ENCODE results near the gene BROX. TPM values are rescaled to one million over a fixed set of nuclear protein-coding genes. Genes with fewer than 3 reads are reported as not detected.

Gene BROX
- total RNA-seq, 1 donor from 2014 or later: 74.7 TPM

GRCh38 chr1:222716393-222716792 is 4.0 kb downstream of the BROX start:
- Histone ChIP-seq H3K9ac (no peak overlapping the region), H3K9me3 (ENCODE audit: low read depth) (no peaks in the 10 kb centered on the region), H3K27me3 (no peaks in the 10 kb centered on the region), H3K4me2 (no peak overlapping the region), H3K27ac (no peak overlapping the region), H2AFZ (replicated peaks) (no peak overlapping the region), H3K36me3 (peaks cover 25% of the 10 kb centered on the region), H3K79me2 (ENCODE audit: low read depth) (peaks cover 23% of the 10 kb centered on the region), H3K4me1 (no peaks in the 10 kb centered on the region), H3F3A (ENCODE audit: low read depth) (peaks cover 12% of the 10 kb centered on the region), H3K4me3 (no peak overlapping the region), H4K20me1 (ENCODE audit: low read depth) (no peaks in the 10 kb centered on the region)
- H3K27me3 Mint-ChIP-seq (ENCODE audit: insufficient read depth, low read depth): peaks cover 3% of the 10 kb centered on the region
- peaks cover 4% of the 10 kb centered on the region for H3K36me3 Mint-ChIP-seq
- DNase-seq (ENCODE audit: low spot score): no peak
- no peak overlapping the region for H3K27ac Mint-ChIP-seq
- TF ChIP-seq CTCF (IDR thresholded peaks at IDR 0.05) (no peak), EZH2phosphoT487 (IDR thresholded peaks at IDR 0.05) (no peak), EZH2 (IDR thresholded peaks at IDR 0.05) (no peak)
- H3K4me1 Mint-ChIP-seq: peaks cover 8% of the 10 kb centered on the region
- no peak overlapping the region for H3K4me3 Mint-ChIP-seq
- H3K9me3 Mint-ChIP-seq: no peaks in the 10 kb centered on the region

- Histone ChIP-seq H3K4me1 (no peaks in the 10 kb centered on the region), H2AFZ (replicated peaks) (no peak overlapping the region), H3K27ac (no peak overlapping the region), H3K9ac (no peak overlapping the region), H3K36me3 (peaks cover 24% of the 10 kb centered on the region), H3F3A (ENCODE audit: low read depth) (no peaks in the 10 kb centered on the region), H3K27me3 (no peaks in the 10 kb centered on the region), H3K79me2 (ENCODE audit: low read depth) (no peaks in the 10 kb centered on the region), H3K4me2 (no peak overlapping the region), H3K9me3 (ENCODE audit: low read depth) (no peaks in the 10 kb centered on the region), H3K4me3 (no peak overlapping the region), H4K20me1 (ENCODE audit: low read depth) (no peaks in the 10 kb centered on the region)
- Mint-ChIP-seq H3K4me1 (no peaks in the 10 kb centered on the region), H3K27me3 (ENCODE audit: insufficient read depth, low read depth) (no peaks in the 10 kb centered on the region), H3K9me3 (no peaks in the 10 kb centered on the region), H3K27ac (no peak overlapping the region), H3K4me3 (no peak overlapping the region), H3K36me3 (peaks cover 9% of the 10 kb centered on the region)
- TF ChIP-seq CTCF (IDR thresholded peaks at IDR 0.05) (no peak), EZH2phosphoT487 (IDR thresholded peaks at IDR 0.05) (no peak), EZH2 (IDR thresholded peaks at IDR 0.05) (no peak)
- no peak for DNase-seq (ENCODE audit: low spot score)
Measured at GRCh38 chr1:222728746-222729145, 16.4 kb downstream of the BROX start.

- no peak overlapping the region for H3K4me3 Mint-ChIP-seq
Measured at GRCh38 chr1:222730866-222731265, 18.5 kb downstream of the BROX start.

More at GRCh38 chr1:222730866-222731265, 18.5 kb downstream of the BROX start:
- Histone ChIP-seq H3K9me3 (ENCODE audit: low read depth) (no peaks in the 10 kb centered on the region), H3F3A (ENCODE audit: low read depth) (peaks cover 8% of the 10 kb centered on the region), H2AFZ (replicated peaks) (no peak overlapping the region), H4K20me1 (ENCODE audit: low read depth) (peaks cover under 1% of the 10 kb centered on the region), H3K79me2 (ENCODE audit: low read depth) (no peaks in the 10 kb centered on the region), H3K4me1 (peaks cover 8% of the 10 kb centered on the region), H3K36me3 (peaks cover 29% of the 10 kb centered on the region), H3K27me3 (no peaks in the 10 kb centered on the region), H3K4me3 (no peak overlapping the region), H3K4me2 (no peak overlapping the region), H3K27ac (no peak overlapping the region), H3K9ac (no peak overlapping the region)
- no peak for DNase-seq (ENCODE audit: low spot score)
- H3K27ac Mint-ChIP-seq: no peak overlapping the region
- H3K4me1 Mint-ChIP-seq: peaks cover 2% of the 10 kb centered on the region
- H3K36me3 Mint-ChIP-seq: peaks cover 11% of the 10 kb centered on the region
- TF ChIP-seq EZH2phosphoT487 (IDR thresholded peaks at IDR 0.05): no peak
- TF ChIP-seq EZH2 (IDR thresholded peaks at IDR 0.05): no peak
- no peak for TF ChIP-seq CTCF (IDR thresholded peaks at IDR 0.05)
- H3K27me3 Mint-ChIP-seq (ENCODE audit: insufficient read depth, low read depth): no peaks in the 10 kb centered on the region
- no peaks in the 10 kb centered on the region for H3K9me3 Mint-ChIP-seq
